Lower lobe of right lung (tissue), 2 donors: ENCODE measurements around the gene KDM2A. TPM values are rescaled to one million over a fixed set of nuclear protein-coding genes. Genes with fewer than 3 reads are reported as not detected.

Source experiments
- ATAC-seq, 2 donors: fragments of 200-7000 bp; cut with Tn5 transposase; one replicate each; pipeline ENCODE4 v1.9.1; 2020 to 2022; ENCODE audit warnings: mild to moderate bottlenecking in 2 of 2, moderate library complexity in 2 of 2
- DNase-seq: peaks from one replicate; pipeline ENCODE4 v3.0.0-alpha.2; 2020
- H3K27ac ChIP-seq: fragments of 200-600 bp; one replicate; pipeline ENCODE4 v1.8.0; 2022
- H3K27me3 ChIP-seq: fragments of 200-600 bp; one replicate; pipeline ENCODE4 v1.8.0; 2022; ENCODE audit warnings: low read depth
- H3K36me3 ChIP-seq: fragments of 200-600 bp; one replicate; pipeline ENCODE4 v1.8.0; 2022; ENCODE audit warnings: mild to moderate bottlenecking
- H3K4me1 ChIP-seq: fragments of 200-600 bp; one replicate; pipeline ENCODE4 v1.8.0; 2022
- H3K4me3 ChIP-seq: fragments of 200-600 bp; one replicate; pipeline ENCODE4 v1.8.0; 2022; ENCODE audit warnings: mild to moderate bottlenecking
- H3K9me3 ChIP-seq: fragments of 200-600 bp; one replicate; pipeline ENCODE4 v1.8.0; 2022
- CTCF ChIP-seq: fragments of 200-600 bp; IDR thresholded peaks from one replicate; pipeline ENCODE4 v1.8.0; 2022; ENCODE audit warnings: antibody characterized with exemption, mild to moderate bottlenecking
- intact Hi-C: fragments of 100-400 bp; cut with DNase I; formaldehyde crosslinking; loops from one replicate; pipeline ENCODE4 v1.11.0; 2022
- total RNA-seq: library from RNA; stranded (reverse); fragmentation: NEBNext Ultra II Directional; extraction: Animal tissue kit (Norgen Biotek cat#: 25700); gene quantifications from one replicate; pipeline ENCODE4 v1.2.1, GENCODE V29; 2021
- donor health status: DM: no; HTN: yes; CAD: no; lungs with severe emphysema.

KDM2A gene
- total RNA-seq, 1 donor from 2014 or later = 80.5 TPM

DNA sequence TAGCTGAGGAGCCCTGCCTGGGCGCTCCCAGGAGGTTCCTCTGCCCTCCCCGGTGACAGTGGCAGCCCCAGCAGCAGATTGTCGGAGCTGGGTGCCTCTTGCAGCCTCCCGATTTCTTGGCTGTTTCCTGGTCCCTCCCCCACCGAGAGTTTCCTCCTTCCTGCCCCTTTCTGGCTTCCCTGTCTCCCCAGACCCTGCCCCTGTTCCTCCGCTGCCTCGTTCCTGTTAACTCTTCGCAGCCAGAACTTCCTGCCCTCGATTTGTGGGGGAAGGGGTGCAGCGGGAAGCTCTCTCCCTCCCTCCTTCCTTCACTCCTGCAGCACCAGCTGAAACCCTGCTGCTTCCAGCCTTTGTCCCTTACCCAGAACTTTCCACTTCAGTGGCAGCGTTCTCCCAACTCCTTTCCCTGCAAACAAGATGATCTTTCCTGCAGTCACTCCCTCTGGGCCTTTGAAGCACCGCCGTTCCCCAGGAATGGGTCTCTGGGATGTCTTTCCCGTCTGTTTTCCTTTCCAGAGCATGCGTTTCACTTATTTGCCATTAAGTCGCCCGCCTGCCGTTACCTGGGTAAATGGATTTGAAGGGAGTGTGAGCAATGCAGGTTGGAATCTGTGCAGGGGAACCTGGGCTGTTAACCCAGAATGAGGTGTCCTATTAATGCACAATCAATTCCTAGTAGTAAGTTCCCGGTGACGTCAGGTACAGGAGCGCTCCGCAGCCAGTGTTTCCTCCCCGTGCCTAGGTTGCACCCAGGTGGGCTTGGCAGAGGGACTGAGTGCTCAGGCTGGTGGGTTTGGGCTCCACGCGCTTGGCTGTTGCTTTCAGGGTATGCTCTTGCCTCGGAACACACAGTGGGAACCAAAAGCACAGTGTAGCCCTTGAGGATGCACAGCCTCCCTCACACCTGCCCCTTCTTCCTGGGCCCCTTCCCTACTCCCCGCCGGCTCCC lies 151.5 kb downstream of the KDM2A start:
- intact Hi-C loops = no loop called here
- peaks cover 88% of the 10 kb centered on the region for H3K4me1 ChIP-seq
- peak in 1 of 2 donors; percentile 15 for ATAC-seq
- H3K36me3 ChIP-seq = peaks cover 23% of the 10 kb centered on the region
- H3K9me3 ChIP-seq = no peaks in the 10 kb centered on the region
- DNase-seq = peak; percentile 69
- H3K27me3 ChIP-seq = no peaks in the 10 kb centered on the region
- peak overlapping the region; percentile 93 for H3K27ac ChIP-seq
- peak overlapping the region; percentile 90 for H3K4me3 ChIP-seq
- TF ChIP-seq CTCF = no peak

GRCh38 chr11:67271205-67271540 lies 152.1 kb downstream of the KDM2A start:
- H3K27me3 ChIP-seq = no peaks in the 10 kb centered on the region
- H3K4me3 ChIP-seq = peak overlapping the region; percentile 90
- intact Hi-C loops = no loop called here
- H3K4me1 ChIP-seq = peaks cover 89% of the 10 kb centered on the region
- TF ChIP-seq CTCF = no peak
- ATAC-seq = no peak
- H3K27ac ChIP-seq = peak overlapping the region; percentile 93
- no peaks in the 10 kb centered on the region for H3K9me3 ChIP-seq
- peaks cover 23% of the 10 kb centered on the region for H3K36me3 ChIP-seq
- DNase-seq = no peak

GRCh38 chr11:67271541-67272284 lies 152.7 kb downstream of the KDM2A start:
- Histone ChIP-seq H3K36me3 (peaks cover 23% of the 10 kb centered on the region), H3K27ac (peak overlapping the region; percentile 93), H3K4me3 (peak overlapping the region; percentile 90), H3K9me3 (no peaks in the 10 kb centered on the region), H3K4me1 (peaks cover 95% of the 10 kb centered on the region), H3K27me3 (no peaks in the 10 kb centered on the region)
- no peak for ATAC-seq
- intact Hi-C loops = no loop called here
- TF ChIP-seq CTCF = no peak
- DNase-seq = peak; percentile 55

- H3K27ac ChIP-seq = peak overlapping the region; percentile 93
- ATAC-seq (no peak), DNase-seq (peak; percentile 48)
- TF ChIP-seq CTCF = no peak
- no peaks in the 10 kb centered on the region for H3K9me3 ChIP-seq
- peaks cover 100% of the 10 kb centered on the region for H3K4me1 ChIP-seq
- intact Hi-C loops = no loop called here
- H3K36me3 ChIP-seq = peaks cover 21% of the 10 kb centered on the region
- no peaks in the 10 kb centered on the region for H3K27me3 ChIP-seq
- peak overlapping the region; percentile 90 for H3K4me3 ChIP-seq
Measured at GRCh38 chr11:67272327-67273259, 153.5 kb downstream of the KDM2A start.
